Measurements from ENCODE around the gene ANKEF1.

The ANKEF1 gene

GRCh38 chr20:10075606-10076005, 40.8 kb downstream of the ANKEF1 start:
- Histone ChIP-seq H3K9ac (ENCODE audit: insufficient read length, low read depth) (no peak overlapping the region), H3K4me1 (ENCODE audit: insufficient read depth, insufficient read length) (no peaks in the 10 kb centered on the region), H3K4me3 (ENCODE audit: insufficient read length, low read depth) (no peak overlapping the region), H3K27me3 (ENCODE audit: insufficient read depth, insufficient read length) (no peaks in the 10 kb centered on the region), H3K9me3 (ENCODE audit: insufficient read depth, low read length) (no peaks in the 10 kb centered on the region), H3K36me3 (ENCODE audit: insufficient read depth, insufficient read length, low read length) (no peaks in the 10 kb centered on the region)
- TF ChIP-seq SUZ12 (IDR thresholded peaks at IDR 0.05; ENCODE audit: extremely low read depth, insufficient read depth, insufficient read length) (no peak), YY1 (IDR thresholded peaks at IDR 0.05; ENCODE audit: insufficient read depth, insufficient read length) (no peak), ZNF274 (IDR thresholded peaks at IDR 0.05; ENCODE audit: low read depth, low read length) (no peak)
- DNase-seq (ENCODE audit: low read depth, low spot score), result no peak

GRCh38 chr20:10076126-10077080, 41.6 kb downstream of the ANKEF1 start:
- Histone ChIP-seq H3K27me3 (ENCODE audit: insufficient read depth, insufficient read length) (no peaks in the 10 kb centered on the region), H3K4me3 (ENCODE audit: insufficient read length, low read depth) (no peak overlapping the region), H3K36me3 (ENCODE audit: insufficient read depth, insufficient read length, low read length) (no peaks in the 10 kb centered on the region), H3K4me1 (ENCODE audit: insufficient read depth, insufficient read length) (no peaks in the 10 kb centered on the region), H3K9me3 (ENCODE audit: insufficient read depth, low read length) (no peaks in the 10 kb centered on the region), H3K9ac (ENCODE audit: insufficient read length, low read depth) (no peak overlapping the region)
- no peak for TF ChIP-seq YY1 (IDR thresholded peaks at IDR 0.05; ENCODE audit: insufficient read depth, insufficient read length)
- no peak for TF ChIP-seq ZNF274 (IDR thresholded peaks at IDR 0.05; ENCODE audit: low read depth, low read length)
- no peak for TF ChIP-seq SUZ12 (IDR thresholded peaks at IDR 0.05; ENCODE audit: extremely low read depth, insufficient read depth, insufficient read length)
- DNase-seq (ENCODE audit: low read depth, low spot score), result no peak

DNA sequence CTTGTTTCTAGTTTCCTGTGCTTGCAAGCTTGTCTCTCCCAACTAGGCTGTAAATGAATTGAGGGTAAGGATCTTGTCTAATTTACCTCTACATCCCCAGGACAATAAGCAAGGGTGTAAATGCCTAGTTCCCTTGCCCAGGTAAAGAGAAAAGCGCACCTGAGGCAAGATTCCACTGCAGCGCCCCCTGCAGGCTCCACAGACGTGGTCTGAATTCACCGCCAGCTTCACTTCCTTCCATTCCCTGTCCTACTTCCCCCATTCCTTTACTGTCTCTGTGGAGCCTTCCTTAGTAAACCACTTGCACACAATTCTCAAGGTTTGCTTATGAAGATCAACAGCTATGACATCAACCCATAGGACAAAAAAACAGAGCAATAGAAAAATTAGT, 42.3 kb downstream of the ANKEF1 start:
- no peaks in the 10 kb centered on the region for H3K27me3 ChIP-seq (ENCODE audit: insufficient read depth, insufficient read length)

GRCh38 chr20:10077886-10078285, 43.1 kb downstream of the ANKEF1 start:
- no peak for DNase-seq (ENCODE audit: low read depth, low spot score)
- H3K27me3 ChIP-seq (ENCODE audit: insufficient read depth, insufficient read length), result no peaks in the 10 kb centered on the region
- no peaks in the 10 kb centered on the region for H3K4me1 ChIP-seq (ENCODE audit: insufficient read depth, insufficient read length)
- no peaks in the 10 kb centered on the region for H3K36me3 ChIP-seq (ENCODE audit: insufficient read depth, insufficient read length, low read length)
- TF ChIP-seq ZNF274 (IDR thresholded peaks at IDR 0.05; ENCODE audit: low read depth, low read length), result no peak
- TF ChIP-seq SUZ12 (IDR thresholded peaks at IDR 0.05; ENCODE audit: extremely low read depth, insufficient read depth, insufficient read length), result no peak
- no peak for TF ChIP-seq YY1 (IDR thresholded peaks at IDR 0.05; ENCODE audit: insufficient read depth, insufficient read length)
- H3K9ac ChIP-seq (ENCODE audit: insufficient read length, low read depth), result no peak overlapping the region
- H3K4me3 ChIP-seq (ENCODE audit: insufficient read length, low read depth), result no peak overlapping the region
- H3K9me3 ChIP-seq (ENCODE audit: insufficient read depth, low read length), result no peaks in the 10 kb centered on the region

More for the DNA sequence above, 42.3 kb downstream of the ANKEF1 start:
- no peak for TF ChIP-seq ZNF274 (IDR thresholded peaks at IDR 0.05; ENCODE audit: low read depth, low read length)
- no peak for TF ChIP-seq YY1 (IDR thresholded peaks at IDR 0.05; ENCODE audit: insufficient read depth, insufficient read length)
- TF ChIP-seq SUZ12 (IDR thresholded peaks at IDR 0.05; ENCODE audit: extremely low read depth, insufficient read depth, insufficient read length), result no peak
- Histone ChIP-seq H3K4me1 (ENCODE audit: insufficient read depth, insufficient read length) (no peaks in the 10 kb centered on the region), H3K9me3 (ENCODE audit: insufficient read depth, low read length) (no peaks in the 10 kb centered on the region), H3K9ac (ENCODE audit: insufficient read length, low read depth) (no peak overlapping the region), H3K36me3 (ENCODE audit: insufficient read depth, insufficient read length, low read length) (no peaks in the 10 kb centered on the region), H3K4me3 (ENCODE audit: insufficient read length, low read depth) (no peak overlapping the region)
- DNase-seq (ENCODE audit: low read depth, low spot score), result no peak

DNA sequence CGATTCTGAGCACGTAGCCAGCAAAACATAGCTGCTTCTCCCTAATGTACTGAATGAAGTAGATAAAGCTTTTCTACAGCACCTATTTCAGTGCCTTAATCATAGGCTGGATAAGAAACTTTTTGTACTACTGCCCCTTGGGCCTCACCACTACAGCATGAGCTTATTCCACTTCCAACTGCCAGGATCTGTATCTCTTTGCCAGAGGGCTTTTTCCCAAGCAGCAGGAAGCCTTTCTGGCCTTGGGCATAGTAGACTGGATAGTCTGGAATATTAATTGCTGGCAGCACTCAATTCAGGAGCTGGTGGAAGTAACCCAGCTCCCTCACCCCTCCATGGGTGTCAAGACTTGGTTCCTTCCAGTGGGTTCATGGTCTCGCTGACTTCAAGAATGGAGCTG, 43.6 kb downstream of the ANKEF1 start:
- Histone ChIP-seq H3K4me1 (ENCODE audit: insufficient read depth, insufficient read length) (no peaks in the 10 kb centered on the region), H3K9me3 (ENCODE audit: insufficient read depth, low read length) (no peaks in the 10 kb centered on the region), H3K36me3 (ENCODE audit: insufficient read depth, insufficient read length, low read length) (no peaks in the 10 kb centered on the region), H3K27me3 (ENCODE audit: insufficient read depth, insufficient read length) (no peaks in the 10 kb centered on the region), H3K9ac (ENCODE audit: insufficient read length, low read depth) (no peak overlapping the region), H3K4me3 (ENCODE audit: insufficient read length, low read depth) (no peak overlapping the region)
- no peak for DNase-seq (ENCODE audit: low read depth, low spot score)
- no peak for TF ChIP-seq SUZ12 (IDR thresholded peaks at IDR 0.05; ENCODE audit: extremely low read depth, insufficient read depth, insufficient read length)
- no peak for TF ChIP-seq YY1 (IDR thresholded peaks at IDR 0.05; ENCODE audit: insufficient read depth, insufficient read length)
- TF ChIP-seq ZNF274 (IDR thresholded peaks at IDR 0.05; ENCODE audit: low read depth, low read length), result no peak

- Histone ChIP-seq H3K9me3 (ENCODE audit: insufficient read depth, low read length) (no peaks in the 10 kb centered on the region), H3K4me3 (ENCODE audit: insufficient read length, low read depth) (no peak overlapping the region), H3K36me3 (ENCODE audit: insufficient read depth, insufficient read length, low read length) (no peaks in the 10 kb centered on the region), H3K9ac (ENCODE audit: insufficient read length, low read depth) (no peak overlapping the region), H3K4me1 (ENCODE audit: insufficient read depth, insufficient read length) (no peaks in the 10 kb centered on the region), H3K27me3 (ENCODE audit: insufficient read depth, insufficient read length) (no peaks in the 10 kb centered on the region)
- DNase-seq (ENCODE audit: low read depth, low spot score), result no peak
- no peak for TF ChIP-seq ZNF274 (IDR thresholded peaks at IDR 0.05; ENCODE audit: low read depth, low read length)
- no peak for TF ChIP-seq YY1 (IDR thresholded peaks at IDR 0.05; ENCODE audit: insufficient read depth, insufficient read length)
- no peak for TF ChIP-seq SUZ12 (IDR thresholded peaks at IDR 0.05; ENCODE audit: extremely low read depth, insufficient read depth, insufficient read length)
Observed at GRCh38 chr20:10079964-10080363, 45.2 kb downstream of the ANKEF1 start.

DNA sequence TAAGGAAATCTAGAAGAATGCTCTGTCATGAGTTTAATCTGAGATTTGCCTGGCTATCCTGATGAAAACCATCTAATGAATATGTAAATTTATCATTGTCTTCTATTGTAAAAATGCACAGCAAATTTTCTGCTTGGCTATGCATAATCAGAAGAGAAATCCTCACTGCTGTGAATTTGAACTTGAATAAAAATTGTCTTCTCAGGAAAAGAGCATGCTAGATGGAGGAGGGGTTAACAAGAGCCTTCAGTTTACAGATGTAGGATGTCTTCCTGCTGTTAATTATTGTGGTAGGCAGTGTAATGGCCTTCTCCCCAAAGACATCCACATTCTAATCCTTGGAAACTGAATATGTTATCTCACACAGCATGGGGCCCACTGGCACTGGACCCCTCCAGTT, 45.8 kb downstream of the ANKEF1 start:
- no peak for DNase-seq (ENCODE audit: low read depth, low spot score)
- no peak overlapping the region for H3K9ac ChIP-seq (ENCODE audit: insufficient read length, low read depth)
- H3K27me3 ChIP-seq (ENCODE audit: insufficient read depth, insufficient read length), result no peaks in the 10 kb centered on the region
- no peaks in the 10 kb centered on the region for H3K9me3 ChIP-seq (ENCODE audit: insufficient read depth, low read length)
- no peak for TF ChIP-seq SUZ12 (IDR thresholded peaks at IDR 0.05; ENCODE audit: extremely low read depth, insufficient read depth, insufficient read length)
- TF ChIP-seq ZNF274 (IDR thresholded peaks at IDR 0.05; ENCODE audit: low read depth, low read length), result no peak
- TF ChIP-seq YY1 (IDR thresholded peaks at IDR 0.05; ENCODE audit: insufficient read depth, insufficient read length), result no peak
- no peak overlapping the region for H3K4me3 ChIP-seq (ENCODE audit: insufficient read length, low read depth)
- H3K4me1 ChIP-seq (ENCODE audit: insufficient read depth, insufficient read length), result no peaks in the 10 kb centered on the region
- no peaks in the 10 kb centered on the region for H3K36me3 ChIP-seq (ENCODE audit: insufficient read depth, insufficient read length, low read length)

Data from NT2/D1 (cell line).